ENCODE results near the gene ALPK1.

- TF ChIP-seq, protein P1, sequence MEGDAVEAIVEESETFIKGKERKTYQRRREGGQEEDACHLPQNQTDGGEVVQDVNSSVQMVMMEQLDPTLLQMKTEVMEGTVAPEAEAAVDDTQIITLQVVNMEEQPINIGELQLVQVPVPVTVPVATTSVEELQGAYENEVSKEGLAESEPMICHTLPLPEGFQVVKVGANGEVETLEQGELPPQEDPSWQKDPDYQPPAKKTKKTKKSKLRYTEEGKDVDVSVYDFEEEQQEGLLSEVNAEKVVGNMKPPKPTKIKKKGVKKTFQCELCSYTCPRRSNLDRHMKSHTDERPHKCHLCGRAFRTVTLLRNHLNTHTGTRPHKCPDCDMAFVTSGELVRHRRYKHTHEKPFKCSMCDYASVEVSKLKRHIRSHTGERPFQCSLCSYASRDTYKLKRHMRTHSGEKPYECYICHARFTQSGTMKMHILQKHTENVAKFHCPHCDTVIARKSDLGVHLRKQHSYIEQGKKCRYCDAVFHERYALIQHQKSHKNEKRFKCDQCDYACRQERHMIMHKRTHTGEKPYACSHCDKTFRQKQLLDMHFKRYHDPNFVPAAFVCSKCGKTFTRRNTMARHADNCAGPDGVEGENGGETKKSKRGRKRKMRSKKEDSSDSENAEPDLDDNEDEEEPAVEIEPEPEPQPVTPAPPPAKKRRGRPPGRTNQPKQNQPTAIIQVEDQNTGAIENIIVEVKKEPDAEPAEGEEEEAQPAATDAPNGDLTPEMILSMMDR (IDR thresholded peaks at IDR 0.05) = no peak
- TF ChIP-seq RFX5 (IDR thresholded peaks at IDR 0.05) = no peak
- no peak for TF ChIP-seq SMC3 (IDR thresholded peaks at IDR 0.05)
- no peak for TF ChIP-seq CEBPB (IDR thresholded peaks at IDR 0.05)
- TF ChIP-seq, protein P2, sequence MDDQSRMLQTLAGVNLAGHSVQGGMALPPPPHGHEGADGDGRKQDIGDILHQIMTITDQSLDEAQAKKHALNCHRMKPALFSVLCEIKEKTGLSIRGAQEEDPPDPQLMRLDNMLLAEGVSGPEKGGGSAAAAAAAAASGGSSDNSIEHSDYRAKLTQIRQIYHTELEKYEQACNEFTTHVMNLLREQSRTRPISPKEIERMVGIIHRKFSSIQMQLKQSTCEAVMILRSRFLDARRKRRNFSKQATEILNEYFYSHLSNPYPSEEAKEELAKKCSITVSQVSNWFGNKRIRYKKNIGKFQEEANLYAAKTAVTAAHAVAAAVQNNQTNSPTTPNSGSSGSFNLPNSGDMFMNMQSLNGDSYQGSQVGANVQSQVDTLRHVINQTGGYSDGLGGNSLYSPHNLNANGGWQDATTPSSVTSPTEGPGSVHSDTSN (IDR thresholded peaks at IDR 0.05) = no peak
- no peak for TF ChIP-seq RARB (CRISPR knock-in tag; IDR thresholded peaks at IDR 0.05)
- no peak for TF ChIP-seq POLR2A (IDR thresholded peaks at IDR 0.05; ENCODE audit: low read length)
- no peak for TF ChIP-seq RAD21 (conservative IDR thresholded peaks at IDR 0.05 in 1 of 2, IDR thresholded peaks at IDR 0.05 in 1 of 2)
- TF ChIP-seq, protein P3, sequence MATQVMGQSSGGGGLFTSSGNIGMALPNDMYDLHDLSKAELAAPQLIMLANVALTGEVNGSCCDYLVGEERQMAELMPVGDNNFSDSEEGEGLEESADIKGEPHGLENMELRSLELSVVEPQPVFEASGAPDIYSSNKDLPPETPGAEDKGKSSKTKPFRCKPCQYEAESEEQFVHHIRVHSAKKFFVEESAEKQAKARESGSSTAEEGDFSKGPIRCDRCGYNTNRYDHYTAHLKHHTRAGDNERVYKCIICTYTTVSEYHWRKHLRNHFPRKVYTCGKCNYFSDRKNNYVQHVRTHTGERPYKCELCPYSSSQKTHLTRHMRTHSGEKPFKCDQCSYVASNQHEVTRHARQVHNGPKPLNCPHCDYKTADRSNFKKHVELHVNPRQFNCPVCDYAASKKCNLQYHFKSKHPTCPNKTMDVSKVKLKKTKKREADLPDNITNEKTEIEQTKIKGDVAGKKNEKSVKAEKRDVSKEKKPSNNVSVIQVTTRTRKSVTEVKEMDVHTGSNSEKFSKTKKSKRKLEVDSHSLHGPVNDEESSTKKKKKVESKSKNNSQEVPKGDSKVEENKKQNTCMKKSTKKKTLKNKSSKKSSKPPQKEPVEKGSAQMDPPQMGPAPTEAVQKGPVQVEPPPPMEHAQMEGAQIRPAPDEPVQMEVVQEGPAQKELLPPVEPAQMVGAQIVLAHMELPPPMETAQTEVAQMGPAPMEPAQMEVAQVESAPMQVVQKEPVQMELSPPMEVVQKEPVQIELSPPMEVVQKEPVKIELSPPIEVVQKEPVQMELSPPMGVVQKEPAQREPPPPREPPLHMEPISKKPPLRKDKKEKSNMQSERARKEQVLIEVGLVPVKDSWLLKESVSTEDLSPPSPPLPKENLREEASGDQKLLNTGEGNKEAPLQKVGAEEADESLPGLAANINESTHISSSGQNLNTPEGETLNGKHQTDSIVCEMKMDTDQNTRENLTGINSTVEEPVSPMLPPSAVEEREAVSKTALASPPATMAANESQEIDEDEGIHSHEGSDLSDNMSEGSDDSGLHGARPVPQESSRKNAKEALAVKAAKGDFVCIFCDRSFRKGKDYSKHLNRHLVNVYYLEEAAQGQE (IDR thresholded peaks at IDR 0.05) = no peak
- no peak for TF ChIP-seq MAFK (IDR thresholded peaks at IDR 0.05; ENCODE audit: partially characterized antibody)
- TF ChIP-seq ESRRA (IDR thresholded peaks at IDR 0.05; ENCODE audit: borderline replicate concordance, low read length) = no peak
- TF ChIP-seq CHD2 (IDR thresholded peaks at IDR 0.05; ENCODE audit: low read length, partially characterized antibody) = no peak
These were observed 104.9 kb downstream of the ALPK1 start for GRCh38 chr4:112402098-112402497.

All from A549 (cell line).